Left lung (tissue), 10 donors: ENCODE measurements around the gene ADAMTS16. TPM values are rescaled to one million over a fixed set of nuclear protein-coding genes. Genes with fewer than 3 reads are reported as not detected.

Experiments used
- ATAC-seq: fragments of 200-7000 bp; cut with Tn5 transposase; one replicate; pipeline ENCODE4 v1.9.1; 2020; ENCODE audit warnings: moderate library complexity
- DNase-seq, 4 donors: peaks; one replicate each; pipeline ENCODE4 v3.0.0-alpha.2; 2013 to 2020
- H3K27ac ChIP-seq, 2 donors: fragments of 200-600 bp; sonication (generic) in 1 of 2; one replicate each; pipeline versions ENCODE4 v1.5.0 to v1.8.0; 2020 to 2021
- H3K27me3 ChIP-seq, 2 donors: fragments of 200-600 bp; sonication (generic) in 1 of 2; one replicate each; pipeline versions ENCODE4 v1.5.0 to v1.8.0; 2020 to 2021
- H3K36me3 ChIP-seq, 2 donors: fragments of 200-600 bp; sonication (generic) in 1 of 2; one replicate each; pipeline versions ENCODE4 v1.5.0 to v1.8.0; 2020 to 2021
- H3K4me1 ChIP-seq, 2 donors: fragments of 200-600 bp; one replicate each; pipeline ENCODE4 v1.8.0; 2021
- H3K4me3 ChIP-seq, 2 donors: fragments of 200-600 bp; sonication (generic) in 1 of 2; one replicate each; pipeline versions ENCODE4 v1.5.0 to v1.8.0; 2020 to 2021; ENCODE audit warnings: mild to moderate bottlenecking in 1 of 2
- H3K9me3 ChIP-seq, 2 donors: fragments of 200-600 bp; sonication (generic) in 1 of 2; one replicate each; pipeline versions ENCODE4 v1.5.0 to v1.8.0; 2020 to 2021
- CTCF ChIP-seq, 2 donors: fragments of 200-600 bp; sonication (generic) in 1 of 2; IDR thresholded peaks; one replicate each; pipeline versions ENCODE4 v1.5.0 to v1.8.0; 2021; ENCODE audit warnings: antibody characterized with exemption in 2 of 2
- intact Hi-C, 2 donors: fragments of 100-400 bp; cut with DNase I; formaldehyde crosslinking; loops; one replicate each; pipeline versions ENCODE4 v1.11.2 to v1.14.2; 2022
- polyA plus RNA-seq, 6 donors: library from polyadenylated mRNA; unstranded; fragments of 120-200 nt; gene quantifications; one replicate each; pipeline ENCODE4 v1.2.1, GENCODE V29; 2013; ENCODE audit not compliant: insufficient read length in 6 of 6
- total RNA-seq, 2 donors: library from RNA; stranded (reverse); fragmentation: NEBNext Ultra II Directional; extraction: Animal tissue kit (Norgen Biotek cat#: 25700); gene quantifications; one replicate each; pipeline ENCODE4 v1.2.1, GENCODE V29; 2021
- donor health status: DM: no; HTN: yes; CAD: no.
- donor health status: DM: no; HTN: no; CAD: no.

Gene ADAMTS16
- total and polyA plus RNA-seq, 8 donors: 0.29 to 28.7 (median 1.1) TPM

- TF ChIP-seq CTCF (IDR thresholded peaks at IDR 0.05): no peak
- Histone ChIP-seq H3K9me3 (no peaks in the 10 kb centered on the region), H3K27me3 (no peaks in the 10 kb centered on the region), H3K4me3 (no peak overlapping the region), H3K36me3 (no peaks in the 10 kb centered on the region), H3K4me1 (no peaks in the 10 kb centered on the region), H3K27ac (no peak overlapping the region)
- ATAC-seq (no peak), DNase-seq (no peak)
- intact Hi-C loops: no loop called here
These were observed 220.9 kb downstream of the ADAMTS16 start for GRCh38 chr5:5360941-5361520.

GRCh38 chr5:5363045-5363444 is 222.9 kb downstream of the ADAMTS16 start:
- H3K27me3 ChIP-seq: no peaks in the 10 kb centered on the region
- DNase-seq (no peak), ATAC-seq (no peak)
- H3K9me3 ChIP-seq: no peaks in the 10 kb centered on the region
- H3K4me3 ChIP-seq: no peak overlapping the region
- H3K27ac ChIP-seq: no peak overlapping the region
- no peaks in the 10 kb centered on the region for H3K36me3 ChIP-seq
- H3K4me1 ChIP-seq: no peaks in the 10 kb centered on the region
- no peak for TF ChIP-seq CTCF (IDR thresholded peaks at IDR 0.05)
- intact Hi-C loops: no loop called here

- no peak overlapping the region for H3K27ac ChIP-seq
- H3K4me1 ChIP-seq: no peaks in the 10 kb centered on the region
- no peak for TF ChIP-seq CTCF (IDR thresholded peaks at IDR 0.05)
- no peak overlapping the region for H3K4me3 ChIP-seq
- no peaks in the 10 kb centered on the region for H3K9me3 ChIP-seq
- no peak for DNase-seq
- H3K27me3 ChIP-seq: no peaks in the 10 kb centered on the region
- ATAC-seq: no peak
- intact Hi-C loops: no loop called here
- H3K36me3 ChIP-seq: no peaks in the 10 kb centered on the region
These were observed 224.8 kb downstream of the ADAMTS16 start for GRCh38 chr5:5364932-5365331.

GRCh38 chr5:5367739-5368138 is 227.6 kb downstream of the ADAMTS16 start:
- ATAC-seq (no peak), DNase-seq (no peak)
- no peaks in the 10 kb centered on the region for H3K36me3 ChIP-seq
- no peak overlapping the region for H3K27ac ChIP-seq
- no peaks in the 10 kb centered on the region for H3K27me3 ChIP-seq
- H3K9me3 ChIP-seq: no peaks in the 10 kb centered on the region
- no peak for TF ChIP-seq CTCF (IDR thresholded peaks at IDR 0.05)
- H3K4me1 ChIP-seq: no peaks in the 10 kb centered on the region
- H3K4me3 ChIP-seq: no peak overlapping the region
- intact Hi-C loops: no loop called here

- ATAC-seq: no peak
- intact Hi-C loops: no loop called here
- Histone ChIP-seq H3K36me3 (no peaks in the 10 kb centered on the region), H3K27ac (no peak overlapping the region), H3K27me3 (no peaks in the 10 kb centered on the region), H3K4me1 (no peaks in the 10 kb centered on the region), H3K4me3 (no peak overlapping the region), H3K9me3 (no peaks in the 10 kb centered on the region)
- no peak for DNase-seq
- no peak for TF ChIP-seq CTCF (IDR thresholded peaks at IDR 0.05)
These were observed 229.0 kb downstream of the ADAMTS16 start for GRCh38 chr5:5369051-5369605.
